Ishikawa (cell line): ENCODE measurements around the gene TECPR2.

Experiments used
- CREB1 ChIP-seq: IDR thresholded peaks from 2 replicates; pipeline ENCODE4 v1.6.1; 2012; ENCODE audit warnings: low read depth
- EGR1 ChIP-seq: IDR thresholded peaks from 2 replicates; pipeline ENCODE4 v1.6.1; 2012
- MAX ChIP-seq: IDR thresholded peaks from 2 replicates; pipeline ENCODE4 v1.6.1; 2012
- RAD21 ChIP-seq: IDR thresholded peaks from 2 replicates; pipeline ENCODE4 v1.6.1; 2012; ENCODE audit warnings: low read depth
- REST ChIP-seq: IDR thresholded peaks from 2 replicates; pipeline ENCODE4 v1.6.1; 2012; ENCODE audit warnings: low read depth, mild to moderate bottlenecking
- TAF1 ChIP-seq: IDR thresholded peaks from 2 replicates; pipeline ENCODE4 v1.6.1; 2012; ENCODE audit warnings: low read depth, mild to moderate bottlenecking
- TCF12 ChIP-seq: IDR thresholded peaks from 2 replicates; pipeline ENCODE4 v1.6.1; 2012; ENCODE audit warnings: low read depth
- TEAD4 ChIP-seq: IDR thresholded peaks from 2 replicates; pipeline ENCODE4 v1.6.1; 2012
- YY1 ChIP-seq: IDR thresholded peaks from 2 replicates; pipeline ENCODE4 v1.6.1; 2012; ENCODE audit warnings: low read depth
- ZBTB7A ChIP-seq: IDR thresholded peaks from 2 replicates; pipeline ENCODE4 v1.6.1; 2012; ENCODE audit warnings: low read depth

GRCh38 chr14:102493585-102493984, 130.8 kb downstream of the TECPR2 start:
- no peak for TF ChIP-seq MAX
- no peak for TF ChIP-seq TAF1
- no peak for TF ChIP-seq RAD21
- TF ChIP-seq CREB1, result no peak
- no peak for TF ChIP-seq YY1
- TF ChIP-seq REST, result no peak
- TF ChIP-seq ZBTB7A, result no peak
- TF ChIP-seq EGR1, result no peak
- TF ChIP-seq TEAD4, result no peak
- no peak for TF ChIP-seq TCF12
